HFFc6 (cell line): Measurements from ENCODE around the gene RASD1. TPM values are rescaled to one million over a fixed set of nuclear protein-coding genes. Genes with fewer than 3 reads are reported as not detected.

Source experiments
- DNase-seq: peaks from one replicate; pipeline ENCODE4 v3.0.0-alpha.2; 2018
- H3K27ac Mint-ChIP-seq: 2 replicates; pipeline ENCODE4 v1.8.0; 2020; ENCODE audit warnings: mild to moderate bottlenecking, mixed read lengths
- H3K27me3 Mint-ChIP-seq: 2 replicates; pipeline ENCODE4 v1.8.0; 2021; ENCODE audit warnings: mild to moderate bottlenecking, moderate library complexity, mixed read lengths; ENCODE audit not compliant: insufficient read depth
- H3K36me3 Mint-ChIP-seq: 2 replicates; pipeline ENCODE4 v1.8.0; 2021; ENCODE audit warnings: low read depth, mixed read lengths
- H3K4me1 Mint-ChIP-seq: 2 replicates; pipeline ENCODE4 v1.8.0; 2020; ENCODE audit warnings: low read depth, mixed read lengths
- H3K4me3 Mint-ChIP-seq: 2 replicates; pipeline ENCODE4 v1.8.0; 2020; ENCODE audit warnings: mild to moderate bottlenecking, moderate library complexity, mixed read lengths
- H3K9me3 Mint-ChIP-seq: 2 replicates; pipeline ENCODE4 v1.8.0; 2020; ENCODE audit warnings: mild to moderate bottlenecking, mixed read lengths
- total RNA-seq, 6 experiments: library from RNA; stranded (reverse); fragmentation: NEBNext Ultra II Directional; extraction: Animal tissue kit (Norgen Biotek cat#: 25700); gene quantifications; 2 replicates in 1 of 6; 3 replicates in 5 of 6; pipeline ENCODE4 v1.2.3, GENCODE V29; 2021
- TF ChIP-seq, protein P1 (sequence below): fragments of 200-600 bp; sonication (generic); IDR thresholded peaks from 2 replicates; pipeline ENCODE4 v1.5.0; 2021; ENCODE audit warnings: antibody characterized with exemption, mild to moderate bottlenecking

The RASD1 gene
- total RNA-seq, 6 experiments from 2014 or later: 0.17 to 1.1 (median 0.43) TPM

DNA sequence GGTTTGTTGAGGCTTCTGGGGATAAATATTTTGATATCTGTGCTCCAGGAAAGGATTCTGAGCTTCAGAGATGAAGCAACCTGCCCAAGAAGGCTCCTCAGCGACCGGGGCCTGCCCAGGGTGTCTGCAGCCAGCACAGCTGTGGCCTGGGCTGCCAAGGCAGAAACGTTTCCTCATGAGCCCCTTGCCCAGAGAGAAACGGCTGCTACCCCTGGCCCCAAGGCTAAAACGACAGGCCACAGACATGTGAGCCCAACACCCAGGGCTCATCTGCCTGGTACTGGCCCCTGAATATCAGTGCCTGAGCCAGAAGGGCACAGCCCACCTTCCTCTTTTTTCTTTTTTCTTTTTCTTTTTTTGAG lies 45.4 kb upstream of the RASD1 start:
- H3K36me3 Mint-ChIP-seq: no peaks in the 10 kb centered on the region
- H3K4me1 Mint-ChIP-seq: peaks cover 13% of the 10 kb centered on the region
- no peaks in the 10 kb centered on the region for H3K27me3 Mint-ChIP-seq
- H3K9me3 Mint-ChIP-seq: no peaks in the 10 kb centered on the region
- H3K4me3 Mint-ChIP-seq: no peak overlapping the region
- TF ChIP-seq, protein P1, sequence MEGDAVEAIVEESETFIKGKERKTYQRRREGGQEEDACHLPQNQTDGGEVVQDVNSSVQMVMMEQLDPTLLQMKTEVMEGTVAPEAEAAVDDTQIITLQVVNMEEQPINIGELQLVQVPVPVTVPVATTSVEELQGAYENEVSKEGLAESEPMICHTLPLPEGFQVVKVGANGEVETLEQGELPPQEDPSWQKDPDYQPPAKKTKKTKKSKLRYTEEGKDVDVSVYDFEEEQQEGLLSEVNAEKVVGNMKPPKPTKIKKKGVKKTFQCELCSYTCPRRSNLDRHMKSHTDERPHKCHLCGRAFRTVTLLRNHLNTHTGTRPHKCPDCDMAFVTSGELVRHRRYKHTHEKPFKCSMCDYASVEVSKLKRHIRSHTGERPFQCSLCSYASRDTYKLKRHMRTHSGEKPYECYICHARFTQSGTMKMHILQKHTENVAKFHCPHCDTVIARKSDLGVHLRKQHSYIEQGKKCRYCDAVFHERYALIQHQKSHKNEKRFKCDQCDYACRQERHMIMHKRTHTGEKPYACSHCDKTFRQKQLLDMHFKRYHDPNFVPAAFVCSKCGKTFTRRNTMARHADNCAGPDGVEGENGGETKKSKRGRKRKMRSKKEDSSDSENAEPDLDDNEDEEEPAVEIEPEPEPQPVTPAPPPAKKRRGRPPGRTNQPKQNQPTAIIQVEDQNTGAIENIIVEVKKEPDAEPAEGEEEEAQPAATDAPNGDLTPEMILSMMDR: no peak
- no peak overlapping the region for H3K27ac Mint-ChIP-seq
- DNase-seq: no peak

GRCh38 chr17:17540935-17541639 lies 44.9 kb upstream of the RASD1 start:
- H3K4me1 Mint-ChIP-seq: peaks cover 15% of the 10 kb centered on the region
- H3K9me3 Mint-ChIP-seq: no peaks in the 10 kb centered on the region
- TF ChIP-seq, protein P1: no peak
- no peaks in the 10 kb centered on the region for H3K36me3 Mint-ChIP-seq
- H3K27ac Mint-ChIP-seq: no peak overlapping the region
- H3K27me3 Mint-ChIP-seq: no peaks in the 10 kb centered on the region; the same call in 1 of the 2 replicates
- no peak overlapping the region for H3K4me3 Mint-ChIP-seq
- no peak for DNase-seq

DNA sequence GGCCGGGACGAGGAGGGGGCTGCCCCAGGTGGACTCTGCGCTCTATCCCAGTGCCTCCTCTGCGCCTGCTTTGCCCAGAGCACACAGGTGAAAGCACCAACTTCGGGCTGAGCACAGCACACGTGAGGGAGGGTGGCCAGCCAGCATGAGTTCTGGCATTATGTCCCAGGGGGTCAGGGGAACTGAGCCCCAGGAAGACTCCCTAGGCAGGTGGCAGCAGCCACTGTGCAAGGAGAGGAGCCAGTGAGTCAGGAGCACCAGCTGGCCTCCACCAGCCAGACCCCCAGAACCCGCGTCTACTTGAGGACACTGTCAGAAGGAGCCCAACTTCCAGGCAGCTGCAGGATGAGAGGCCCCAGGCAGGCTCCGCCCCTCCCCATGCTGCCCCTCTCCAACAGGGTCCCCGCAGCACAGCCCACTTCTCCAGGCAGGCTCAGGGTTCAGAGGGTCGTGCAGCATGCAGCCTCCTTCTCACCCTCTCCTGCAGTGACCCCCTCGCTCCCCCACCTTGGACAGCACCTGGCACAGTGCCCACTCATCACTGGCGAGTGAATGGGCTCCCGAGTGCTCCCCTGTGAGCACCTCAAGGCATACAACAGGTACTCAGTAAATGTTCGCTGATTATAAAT lies 44.2 kb upstream of the RASD1 start:
- peaks cover 14% of the 10 kb centered on the region for H3K4me1 Mint-ChIP-seq
- no peaks in the 10 kb centered on the region for H3K9me3 Mint-ChIP-seq
- H3K36me3 Mint-ChIP-seq: no peaks in the 10 kb centered on the region
- H3K27ac Mint-ChIP-seq: no peak overlapping the region
- DNase-seq: no peak
- H3K27me3 Mint-ChIP-seq: no peaks in the 10 kb centered on the region; the same call in 1 of the 2 replicates
- TF ChIP-seq, protein P1: no peak
- H3K4me3 Mint-ChIP-seq: no peak overlapping the region

DNA sequence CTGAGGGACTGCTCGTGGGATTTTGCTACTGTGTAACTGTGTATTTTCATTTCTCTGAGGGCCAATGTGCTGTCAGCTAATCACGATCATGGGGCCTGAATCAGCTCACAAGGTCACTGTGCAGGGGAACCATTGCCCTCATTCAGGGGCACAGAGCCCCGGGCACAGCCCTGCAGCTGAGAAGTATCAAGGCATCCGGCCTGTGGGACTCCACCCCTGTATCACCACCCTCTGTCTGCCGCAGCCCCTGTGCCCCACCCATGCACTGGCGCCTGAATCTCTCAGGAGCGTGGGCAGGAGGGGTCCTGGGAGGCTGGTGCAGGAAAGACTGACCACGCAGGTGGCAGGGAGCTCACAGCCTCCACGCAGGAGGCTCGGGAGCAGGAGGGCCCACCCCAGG lies 43.4 kb upstream of the RASD1 start:
- peaks cover 10% of the 10 kb centered on the region for H3K4me1 Mint-ChIP-seq
- no peak for DNase-seq
- H3K27me3 Mint-ChIP-seq: no peaks in the 10 kb centered on the region; the same call in 1 of the 2 replicates
- H3K27ac Mint-ChIP-seq: no peak overlapping the region
- H3K4me3 Mint-ChIP-seq: no peak overlapping the region
- H3K9me3 Mint-ChIP-seq: no peaks in the 10 kb centered on the region
- TF ChIP-seq, protein P1: no peak
- H3K36me3 Mint-ChIP-seq: no peaks in the 10 kb centered on the region

DNA sequence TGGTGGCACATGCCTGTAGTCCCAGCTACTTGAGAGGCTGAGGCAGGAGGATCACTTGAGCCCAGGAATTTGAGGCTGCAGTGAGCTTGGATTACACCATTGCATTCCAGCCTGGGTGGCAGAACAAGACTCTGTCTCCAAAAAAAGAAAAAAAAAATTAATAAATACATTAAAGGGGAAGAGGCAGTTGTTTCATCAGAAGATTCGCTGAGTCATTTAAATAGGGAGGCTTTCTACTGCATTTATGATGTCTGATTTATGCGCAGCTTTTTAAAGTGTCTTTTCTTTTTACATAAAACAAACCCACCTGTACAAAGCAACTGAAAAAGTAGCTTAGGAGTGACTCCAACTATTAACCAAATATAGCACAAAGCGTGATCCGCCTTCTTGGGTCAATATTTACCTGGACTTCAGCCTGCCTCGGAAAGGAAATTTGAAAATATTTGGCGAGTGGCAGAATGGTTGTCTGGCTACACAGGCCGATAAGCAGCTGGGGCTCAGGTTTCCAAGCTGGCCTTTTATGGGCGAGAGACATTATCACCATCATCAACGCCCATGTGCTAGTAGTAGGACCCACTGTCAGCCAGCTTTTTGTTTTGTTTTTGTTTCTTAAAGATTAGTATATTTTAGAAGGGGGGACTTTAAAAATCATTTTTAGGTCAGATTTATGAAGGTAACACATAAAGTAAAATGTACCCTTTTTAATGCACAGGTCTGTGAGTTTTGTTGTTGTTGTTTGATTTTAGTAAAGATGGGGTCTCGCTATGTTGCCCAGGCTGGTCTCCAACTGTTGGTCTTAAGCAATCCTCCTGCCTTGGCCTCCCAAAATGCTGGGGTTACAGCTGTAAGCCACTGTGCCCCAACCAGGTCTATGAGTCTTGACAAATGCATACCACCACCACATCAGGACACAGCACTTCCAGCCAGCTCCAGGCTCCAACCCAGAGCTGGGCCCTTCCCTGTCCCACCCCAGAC lies 42.5 kb upstream of the RASD1 start:
- no peak for DNase-seq
- Mint-ChIP-seq H3K36me3 (no peaks in the 10 kb centered on the region), H3K27ac (no peak overlapping the region), H3K9me3 (no peaks in the 10 kb centered on the region), H3K27me3 (no peaks in the 10 kb centered on the region; the same call in 1 of the 2 replicates), H3K4me1 (peaks cover 10% of the 10 kb centered on the region), H3K4me3 (no peak overlapping the region)
- TF ChIP-seq, protein P1: no peak
